Measurements from ENCODE around the gene RNF222.
"Not testable (repeated sequence)": the region's sequence is repeated elsewhere in the genome, so short reads cannot be mapped to it uniquely, and the experiment has no call there.

Gene RNF222

DNA sequence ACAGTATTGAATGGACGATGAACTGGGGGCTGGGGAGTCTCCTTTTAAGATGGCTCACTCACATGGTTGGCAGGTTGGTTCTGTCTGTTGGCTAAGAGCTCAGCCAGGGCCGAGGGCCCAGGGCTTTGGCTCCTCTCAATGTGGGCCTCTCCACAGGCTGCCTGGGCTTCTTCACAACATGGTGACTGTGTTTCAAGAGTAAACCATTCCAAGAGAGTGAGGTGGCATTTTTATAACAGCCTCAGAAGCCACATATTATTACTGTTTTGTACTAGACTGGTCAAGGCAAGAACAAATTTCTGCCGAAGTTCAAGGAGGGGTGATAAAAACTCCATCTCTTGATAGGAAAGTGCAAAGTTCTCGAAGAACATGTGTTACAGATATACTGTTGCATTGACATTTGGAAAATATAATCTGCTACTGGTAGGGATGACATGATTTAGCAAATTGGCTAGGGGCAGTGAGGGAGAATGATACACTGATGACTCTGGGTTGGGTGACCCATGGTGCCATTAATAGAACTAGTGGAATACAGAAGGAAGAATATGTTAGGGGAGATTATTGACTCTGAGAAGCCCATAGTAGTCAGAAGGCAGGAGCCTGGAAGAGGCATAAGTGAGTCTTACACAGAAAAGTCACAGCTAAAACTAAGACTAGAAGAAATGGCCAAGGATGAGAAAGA lies 34.8 kb downstream of the RNF222 start:
- H3K4me1 ChIP-seq (ENCODE audit: control insufficient read depth in 1 of 2, insufficient read depth in 2 of 2, low read length in 2 of 2), result peaks cover 0 to 6% of the 10 kb centered on the region in 2 donors
- no peak overlapping the region for H3K27ac ChIP-seq (ENCODE audit: low read length)
- H3K27me3 ChIP-seq (ENCODE audit: low read depth, low read length), result no peaks in the 10 kb centered on the region
- H3K9me3 ChIP-seq (ENCODE audit: control insufficient read depth in 1 of 2, low read length in 2 of 2), result no peaks in the 10 kb centered on the region
- no peak overlapping the region for H3K4me3 ChIP-seq (ENCODE audit: low read depth in 1 of 2, low read length in 2 of 2)
- no peaks in the 10 kb centered on the region for H3K36me3 ChIP-seq (ENCODE audit: control insufficient read depth in 1 of 2, insufficient read depth in 2 of 2, low read length in 2 of 2)

DNA sequence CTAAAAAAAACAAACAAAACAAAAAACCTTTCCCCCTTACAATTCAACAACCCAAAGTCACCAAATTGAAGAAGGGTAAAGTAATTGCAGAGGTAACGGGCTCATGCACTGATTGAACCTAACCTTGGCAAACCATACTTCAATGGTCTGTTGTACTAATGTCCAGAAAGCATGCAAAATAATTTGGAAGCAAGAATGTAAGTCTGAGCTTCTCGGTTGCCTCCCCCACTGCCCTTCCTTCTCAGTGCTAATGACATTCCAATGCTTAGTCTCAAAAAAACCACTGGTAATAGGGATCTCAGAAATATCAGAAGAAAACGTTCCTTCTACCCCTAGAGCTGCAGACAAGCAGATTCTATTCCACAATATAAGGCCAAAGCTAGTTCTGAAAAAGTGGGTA lies 36.9 kb downstream of the RNF222 start:
- Histone ChIP-seq H3K27me3 (ENCODE audit: low read depth, low read length) (no peaks in the 10 kb centered on the region), H3K9me3 (ENCODE audit: control insufficient read depth in 1 of 2, low read length in 2 of 2) (no peaks in the 10 kb centered on the region), H3K4me3 (ENCODE audit: low read depth in 1 of 2, low read length in 2 of 2) (no peak overlapping the region), H3K27ac (ENCODE audit: low read length) (peak overlapping the region; percentile 55), H3K36me3 (ENCODE audit: control insufficient read depth in 1 of 2, insufficient read depth in 2 of 2, low read length in 2 of 2) (no peaks in the 10 kb centered on the region), H3K4me1 (ENCODE audit: control insufficient read depth in 1 of 2, insufficient read depth in 2 of 2, low read length in 2 of 2) (peaks cover 0 to 6% of the 10 kb centered on the region in 2 donors)

GRCh38 chr17:8360260-8360659 lies 37.4 kb downstream of the RNF222 start:
- Histone ChIP-seq H3K36me3 (ENCODE audit: control insufficient read depth in 1 of 2, insufficient read depth in 2 of 2, low read length in 2 of 2) (no peaks in the 10 kb centered on the region), H3K4me3 (ENCODE audit: low read depth in 1 of 2, low read length in 2 of 2) (no peak overlapping the region), H3K27me3 (ENCODE audit: low read depth, low read length) (no peaks in the 10 kb centered on the region), H3K9me3 (ENCODE audit: control insufficient read depth in 1 of 2, low read length in 2 of 2) (no peaks in the 10 kb centered on the region), H3K27ac (ENCODE audit: low read length) (peak overlapping the region; percentile 55), H3K4me1 (ENCODE audit: control insufficient read depth in 1 of 2, insufficient read depth in 2 of 2, low read length in 2 of 2) (peaks cover 0 to 6% of the 10 kb centered on the region in 2 donors)

DNA sequence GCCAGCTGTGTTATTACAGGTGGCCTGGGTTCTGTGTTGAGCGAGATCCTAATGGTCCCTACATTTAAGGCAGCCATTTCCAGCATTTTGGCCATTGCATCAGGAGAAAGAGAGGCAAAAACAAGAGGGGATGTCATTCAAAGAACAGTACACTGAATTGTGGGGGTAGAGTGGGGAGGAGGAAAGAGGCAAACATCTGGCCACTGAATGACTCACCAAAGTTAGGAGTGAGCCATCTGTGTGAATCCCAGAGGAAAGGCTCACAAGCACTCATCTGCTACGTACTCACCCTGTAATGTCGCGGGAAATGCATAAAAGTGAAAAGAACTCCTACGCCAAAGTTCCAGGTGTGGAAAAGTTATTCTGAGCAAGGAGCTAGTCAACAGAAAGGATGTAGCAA lies 37.9 kb downstream of the RNF222 start:
- H3K4me3 ChIP-seq (ENCODE audit: low read depth in 1 of 2, low read length in 2 of 2), result no peak overlapping the region
- no peaks in the 10 kb centered on the region for H3K36me3 ChIP-seq (ENCODE audit: control insufficient read depth in 1 of 2, insufficient read depth in 2 of 2, low read length in 2 of 2)
- H3K27ac ChIP-seq (ENCODE audit: low read length), result no peak overlapping the region
- H3K9me3 ChIP-seq (ENCODE audit: control insufficient read depth in 1 of 2, low read length in 2 of 2), result no peaks in the 10 kb centered on the region
- H3K27me3 ChIP-seq (ENCODE audit: low read depth, low read length), result no peaks in the 10 kb centered on the region
- peaks cover 0 to 6% of the 10 kb centered on the region in 2 donors for H3K4me1 ChIP-seq (ENCODE audit: control insufficient read depth in 1 of 2, insufficient read depth in 2 of 2, low read length in 2 of 2)

DNA sequence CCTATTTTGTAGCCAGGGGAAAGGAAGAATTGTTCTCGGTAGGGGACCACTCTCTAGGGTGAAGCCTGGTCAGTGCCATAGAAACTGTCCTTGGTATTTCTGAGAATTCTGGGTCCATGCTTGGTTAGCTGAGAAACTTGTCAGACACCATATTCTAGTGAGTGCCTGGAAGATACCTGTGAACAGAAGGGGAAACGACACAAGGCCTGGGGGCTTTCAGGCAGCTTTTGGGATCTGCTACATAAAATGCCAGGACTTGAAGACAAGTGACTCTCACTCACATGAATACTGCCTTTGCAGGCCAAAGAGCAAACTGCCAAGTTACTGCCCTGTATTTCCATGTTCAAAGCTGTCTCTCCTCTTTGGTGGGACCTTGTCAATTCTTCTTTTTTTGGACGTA lies 39.7 kb downstream of the RNF222 start:
- no peaks in the 10 kb centered on the region for H3K9me3 ChIP-seq (ENCODE audit: control insufficient read depth in 1 of 2, low read length in 2 of 2)
- no peak overlapping the region for H3K27ac ChIP-seq (ENCODE audit: low read length)
- H3K27me3 ChIP-seq (ENCODE audit: low read depth, low read length), result no peaks in the 10 kb centered on the region
- H3K4me1 ChIP-seq (ENCODE audit: control insufficient read depth in 1 of 2, insufficient read depth in 2 of 2, low read length in 2 of 2), result peaks cover 0 to 6% of the 10 kb centered on the region in 2 donors
- H3K36me3 ChIP-seq (ENCODE audit: control insufficient read depth in 1 of 2, insufficient read depth in 2 of 2, low read length in 2 of 2), result no peaks in the 10 kb centered on the region
- H3K4me3 ChIP-seq (ENCODE audit: low read depth in 1 of 2, low read length in 2 of 2), result no peak overlapping the region

DNA sequence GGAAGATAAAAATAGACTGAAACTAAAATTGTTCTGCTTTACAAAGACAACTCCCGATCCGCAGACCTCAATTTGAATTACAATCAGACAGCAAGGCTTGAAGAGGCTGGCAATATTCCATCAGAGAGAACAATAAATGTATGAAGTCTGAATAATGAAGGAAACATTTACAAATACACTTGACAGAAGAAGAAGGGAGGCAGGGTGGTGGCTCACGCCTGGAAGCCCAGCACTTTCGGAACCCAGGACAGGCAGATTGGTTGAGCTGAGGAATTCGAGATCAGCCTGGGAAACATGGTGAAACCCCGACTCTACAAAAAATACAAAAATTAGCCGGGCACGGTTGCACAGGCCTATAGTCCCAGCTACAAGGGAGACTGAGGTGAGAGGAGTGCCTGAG lies 43.4 kb downstream of the RNF222 start:
- H3K9me3 ChIP-seq (ENCODE audit: control insufficient read depth in 1 of 2, low read length in 2 of 2), result no peaks in the 10 kb centered on the region
- no peak overlapping the region for H3K27ac ChIP-seq (ENCODE audit: low read length)
- H3K27me3 ChIP-seq (ENCODE audit: low read depth, low read length), result no peaks in the 10 kb centered on the region
- no peak overlapping the region for H3K4me3 ChIP-seq (ENCODE audit: low read depth in 1 of 2, low read length in 2 of 2)
- H3K36me3 ChIP-seq (ENCODE audit: control insufficient read depth in 1 of 2, insufficient read depth in 2 of 2, low read length in 2 of 2), result no peaks in the 10 kb centered on the region
- no peaks in the 10 kb centered on the region for H3K4me1 ChIP-seq (ENCODE audit: control insufficient read depth in 1 of 2, insufficient read depth in 2 of 2, low read length in 2 of 2)

- no peak overlapping the region for H3K27ac ChIP-seq (ENCODE audit: low read length)
- H3K36me3 ChIP-seq (ENCODE audit: control insufficient read depth in 1 of 2, insufficient read depth in 2 of 2, low read length in 2 of 2), result no peaks in the 10 kb centered on the region
- H3K9me3 ChIP-seq (ENCODE audit: control insufficient read depth in 1 of 2, low read length in 2 of 2), result no peaks in the 10 kb centered on the region
- no peaks in the 10 kb centered on the region for H3K27me3 ChIP-seq (ENCODE audit: low read depth, low read length)
- no peak overlapping the region for H3K4me3 ChIP-seq (ENCODE audit: low read depth in 1 of 2, low read length in 2 of 2)
- no peaks in the 10 kb centered on the region for H3K4me1 ChIP-seq (ENCODE audit: control insufficient read depth in 1 of 2, insufficient read depth in 2 of 2, low read length in 2 of 2)
Measured at GRCh38 chr17:8353736-8354135, 43.9 kb downstream of the RNF222 start.

GRCh38 chr17:8350339-8350738 lies 47.3 kb downstream of the RNF222 start:
- Histone ChIP-seq H3K27me3 (ENCODE audit: low read depth, low read length) (no peaks in the 10 kb centered on the region), H3K9me3 (ENCODE audit: control insufficient read depth in 1 of 2, low read length in 2 of 2) (no peaks in the 10 kb centered on the region), H3K4me3 (ENCODE audit: low read depth in 1 of 2, low read length in 2 of 2) (no peak overlapping the region), H3K4me1 (ENCODE audit: control insufficient read depth in 1 of 2, insufficient read depth in 2 of 2, low read length in 2 of 2) (no peaks in the 10 kb centered on the region), H3K36me3 (ENCODE audit: control insufficient read depth in 1 of 2, insufficient read depth in 2 of 2, low read length in 2 of 2) (no peaks in the 10 kb centered on the region), H3K27ac (ENCODE audit: low read length) (no peak overlapping the region)

GRCh38 chr17:8347001-8347400 lies 50.6 kb downstream of the RNF222 start:
- not testable (repeated sequence) for H3K4me1 ChIP-seq (ENCODE audit: control insufficient read depth in 1 of 2, insufficient read depth in 2 of 2, low read length in 2 of 2); H3K27ac ChIP-seq (ENCODE audit: low read length); H3K9me3 ChIP-seq (ENCODE audit: control insufficient read depth in 1 of 2, low read length in 2 of 2); H3K4me3 ChIP-seq (ENCODE audit: low read depth in 1 of 2, low read length in 2 of 2); H3K36me3 ChIP-seq (ENCODE audit: control insufficient read depth in 1 of 2, insufficient read depth in 2 of 2, low read length in 2 of 2); H3K27me3 ChIP-seq (ENCODE audit: low read depth, low read length)

DNA sequence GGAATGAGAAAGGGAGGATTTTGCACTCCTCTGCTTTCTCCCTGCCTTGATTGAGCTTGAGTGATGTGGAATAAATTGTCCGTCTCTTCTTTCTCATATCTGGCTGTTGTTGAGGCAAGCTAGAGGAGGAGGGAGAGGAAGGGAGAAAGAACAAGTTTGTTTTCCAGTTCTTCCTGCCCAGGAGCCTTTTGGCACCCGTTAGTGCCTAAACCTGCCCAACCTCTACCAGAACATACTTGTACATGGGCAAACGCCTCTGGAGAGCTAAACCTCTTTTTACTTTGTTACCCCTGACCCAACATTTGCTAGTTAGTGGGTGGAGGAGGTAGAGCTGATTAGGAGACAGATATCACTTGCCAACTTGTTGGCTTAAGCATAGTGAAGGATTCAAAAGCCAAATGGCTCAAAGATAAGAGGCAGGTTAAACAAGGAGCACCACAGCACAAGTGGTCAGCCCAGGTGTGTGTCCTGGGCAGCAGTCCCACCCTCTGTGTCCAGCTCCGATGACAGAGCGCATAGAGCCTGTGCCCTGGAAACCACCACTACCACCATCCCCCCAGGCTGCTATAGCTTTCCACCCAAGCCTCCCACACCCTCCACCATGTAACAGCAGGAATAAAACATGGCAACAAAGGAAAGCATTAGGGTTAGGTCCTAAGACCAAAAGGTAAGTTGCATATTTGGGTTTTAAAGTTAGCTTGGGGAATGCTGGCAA lies 51.5 kb downstream of the RNF222 start:
- Histone ChIP-seq H3K27ac (ENCODE audit: low read length) (no peak overlapping the region), H3K4me3 (ENCODE audit: low read depth in 1 of 2, low read length in 2 of 2) (no peak overlapping the region), H3K9me3 (ENCODE audit: control insufficient read depth in 1 of 2, low read length in 2 of 2) (no peaks in the 10 kb centered on the region), H3K4me1 (ENCODE audit: control insufficient read depth in 1 of 2, insufficient read depth in 2 of 2, low read length in 2 of 2) (no peaks in the 10 kb centered on the region), H3K36me3 (ENCODE audit: control insufficient read depth in 1 of 2, insufficient read depth in 2 of 2, low read length in 2 of 2) (no peaks in the 10 kb centered on the region), H3K27me3 (ENCODE audit: low read depth, low read length) (no peaks in the 10 kb centered on the region)

DNA sequence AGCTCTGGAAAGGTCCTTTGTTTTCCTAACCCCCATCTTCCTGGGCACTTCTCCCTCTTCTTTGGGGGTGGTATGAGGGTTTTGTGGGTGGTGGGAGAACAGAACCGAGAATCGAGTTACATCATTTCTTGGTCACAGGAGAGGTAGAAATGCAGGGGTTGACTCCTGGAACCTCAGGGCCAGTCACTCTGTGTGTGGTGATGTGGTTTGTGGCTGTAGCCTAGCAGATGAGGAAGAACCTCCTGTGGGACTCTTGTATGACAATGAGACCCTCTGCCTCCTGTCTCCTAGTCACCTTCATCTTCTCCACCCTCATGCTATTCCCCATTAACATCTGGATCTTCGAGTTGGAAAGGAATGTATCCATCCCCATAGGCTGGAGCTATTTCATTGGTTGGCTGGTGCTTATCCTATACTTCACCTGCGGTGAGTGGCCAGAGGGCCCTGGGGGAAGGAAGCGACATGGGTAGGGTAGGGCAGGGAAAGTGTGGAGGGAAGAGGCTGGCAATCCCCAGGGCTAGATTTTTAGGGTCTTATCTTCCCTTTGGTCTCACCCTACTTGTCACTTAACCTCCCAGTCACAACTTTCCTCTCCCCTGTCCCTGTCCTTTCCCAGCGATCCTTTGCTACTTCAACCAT lies 52.5 kb downstream of the RNF222 start:
- no peak overlapping the region for H3K27ac ChIP-seq (ENCODE audit: low read length)

More for the DNA sequence above, 52.5 kb downstream of the RNF222 start:
- Histone ChIP-seq H3K4me1 (ENCODE audit: control insufficient read depth in 1 of 2, insufficient read depth in 2 of 2, low read length in 2 of 2) (no peaks in the 10 kb centered on the region), H3K27me3 (ENCODE audit: low read depth, low read length) (no peaks in the 10 kb centered on the region), H3K9me3 (ENCODE audit: control insufficient read depth in 1 of 2, low read length in 2 of 2) (no peaks in the 10 kb centered on the region), H3K4me3 (ENCODE audit: low read depth in 1 of 2, low read length in 2 of 2) (no peak overlapping the region), H3K36me3 (ENCODE audit: control insufficient read depth in 1 of 2, insufficient read depth in 2 of 2, low read length in 2 of 2) (no peaks in the 10 kb centered on the region)
